Measurements from ENCODE around the gene TMEM238. TPM values are rescaled to one million over a fixed set of nuclear protein-coding genes. Genes with fewer than 3 reads are reported as not detected.

TMEM238 gene
- total and polyA plus RNA-seq, 10 donors: 0.17 to 8.8 (median 4.9) TPM; not detected in 1

DNA sequence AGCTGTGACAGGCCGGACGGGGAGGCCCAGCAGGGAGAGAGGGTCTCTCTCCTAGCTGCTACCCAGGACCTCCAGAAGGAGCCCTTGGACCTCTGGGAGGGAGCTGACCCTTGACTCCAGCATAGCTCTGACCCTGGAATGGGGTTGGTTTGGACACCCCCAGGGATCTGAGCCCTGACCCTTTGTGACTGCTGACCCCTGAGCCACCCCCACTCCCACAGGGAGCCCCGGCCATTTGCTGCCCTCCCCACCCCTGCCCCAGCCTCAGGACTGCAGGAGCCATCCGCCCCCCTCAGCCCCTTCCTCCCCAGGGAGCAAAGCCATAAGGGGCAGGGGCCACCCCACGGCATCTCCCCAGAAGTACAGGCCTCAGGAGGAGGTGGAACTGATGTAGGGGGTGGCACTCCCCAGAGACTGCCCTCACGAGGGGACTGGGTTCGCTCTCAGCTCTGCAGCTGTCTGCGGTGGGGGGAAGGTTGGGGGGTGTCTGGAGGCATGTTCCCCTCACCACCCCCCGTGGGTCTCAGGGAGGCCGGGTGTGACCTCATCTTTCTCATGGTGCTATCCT lies 36.6 kb downstream of the TMEM238 start:
- intact Hi-C loops (cut with DNase I; ENCODE audit: low total_unique reads): no loop called here
- H3K4me1 ChIP-seq: no peaks in the 10 kb centered on the region
- WGBS, 5 donors: 79 to 87% (median 85%) methylated on average over 6 to 10 of the region's 10 CpGs
- H3K36me3 ChIP-seq: peaks cover 0 to 57% (median 10%) of the 10 kb centered on the region in 6 donors
- TF ChIP-seq, protein P1, sequence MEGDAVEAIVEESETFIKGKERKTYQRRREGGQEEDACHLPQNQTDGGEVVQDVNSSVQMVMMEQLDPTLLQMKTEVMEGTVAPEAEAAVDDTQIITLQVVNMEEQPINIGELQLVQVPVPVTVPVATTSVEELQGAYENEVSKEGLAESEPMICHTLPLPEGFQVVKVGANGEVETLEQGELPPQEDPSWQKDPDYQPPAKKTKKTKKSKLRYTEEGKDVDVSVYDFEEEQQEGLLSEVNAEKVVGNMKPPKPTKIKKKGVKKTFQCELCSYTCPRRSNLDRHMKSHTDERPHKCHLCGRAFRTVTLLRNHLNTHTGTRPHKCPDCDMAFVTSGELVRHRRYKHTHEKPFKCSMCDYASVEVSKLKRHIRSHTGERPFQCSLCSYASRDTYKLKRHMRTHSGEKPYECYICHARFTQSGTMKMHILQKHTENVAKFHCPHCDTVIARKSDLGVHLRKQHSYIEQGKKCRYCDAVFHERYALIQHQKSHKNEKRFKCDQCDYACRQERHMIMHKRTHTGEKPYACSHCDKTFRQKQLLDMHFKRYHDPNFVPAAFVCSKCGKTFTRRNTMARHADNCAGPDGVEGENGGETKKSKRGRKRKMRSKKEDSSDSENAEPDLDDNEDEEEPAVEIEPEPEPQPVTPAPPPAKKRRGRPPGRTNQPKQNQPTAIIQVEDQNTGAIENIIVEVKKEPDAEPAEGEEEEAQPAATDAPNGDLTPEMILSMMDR (IDR thresholded peaks at IDR 0.05 in 8 of 11, conservative IDR thresholded peaks at IDR 0.05 in 3 of 11): no peak
- TF ChIP-seq POLR2AphosphoS5 (IDR thresholded peaks at IDR 0.05): peak in 1 of 3 donors; percentile 7
- no peak for DNase-seq
- peaks cover 0 to 27% (median 15%) of the 10 kb centered on the region in 7 donors for H3K27me3 ChIP-seq (replicated peaks in 1 of 7)
- no peak overlapping the region for H3K4me3 ChIP-seq
- H3K27ac ChIP-seq: no peak overlapping the region
- H3K9me3 ChIP-seq: no peaks in the 10 kb centered on the region

DNA sequence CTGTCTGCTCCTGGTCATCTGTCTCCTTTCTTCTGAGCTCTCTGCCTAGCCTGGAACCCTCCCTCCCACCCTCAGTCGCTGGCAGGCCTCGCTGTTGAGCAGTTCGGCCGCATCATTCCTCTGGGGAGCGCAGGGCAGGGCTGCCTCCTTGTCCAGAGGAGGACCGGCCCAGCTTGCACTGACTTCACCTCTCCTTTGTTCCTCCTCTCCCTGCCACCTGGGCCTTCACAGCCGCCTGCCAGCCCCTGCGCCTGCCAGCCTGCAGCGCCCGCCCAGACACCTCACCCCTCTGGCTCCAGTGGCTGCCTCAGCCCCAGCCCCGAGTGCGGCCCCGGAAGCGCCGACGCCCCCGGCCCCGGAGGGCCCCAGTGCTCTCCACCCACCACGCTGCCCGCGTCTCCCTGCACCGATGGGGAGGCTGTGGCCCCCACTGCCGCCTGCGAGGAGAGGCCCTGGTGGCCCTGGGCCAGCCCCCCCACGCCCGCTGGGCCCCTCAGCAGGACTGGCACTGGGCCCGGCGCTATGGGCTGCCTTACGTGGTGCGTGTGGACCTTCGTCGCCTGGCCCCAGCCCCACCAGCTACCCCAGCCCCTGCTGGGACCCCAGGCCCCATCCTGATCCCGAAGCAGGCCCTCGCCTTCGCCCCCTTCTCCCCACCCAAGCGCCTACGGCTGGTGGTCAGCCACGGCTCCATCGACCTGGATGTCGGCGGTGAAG lies 37.2 kb downstream of the TMEM238 start:
- Histone ChIP-seq H3K9me3 (no peaks in the 10 kb centered on the region), H3K4me3 (no peak overlapping the region), H3K27me3 (replicated peaks in 1 of 7) (peaks cover 0 to 21% (median 8%) of the 10 kb centered on the region in 7 donors), H3K36me3 (peaks cover 0 to 63% (median 10%) of the 10 kb centered on the region in 6 donors), H3K27ac (no peak overlapping the region), H3K4me1 (peaks cover 0 to 3% (median 0%) of the 10 kb centered on the region in 6 donors)
- no peak for DNase-seq
- intact Hi-C loops (cut with DNase I; ENCODE audit: low total_unique reads): no loop called here
- TF ChIP-seq POLR2A (IDR thresholded peaks at IDR 0.05) (no peak), POLR2AphosphoS5 (IDR thresholded peaks at IDR 0.05) (no peak)
- TF ChIP-seq, protein P1 (IDR thresholded peaks at IDR 0.05 in 8 of 11, conservative IDR thresholded peaks at IDR 0.05 in 3 of 11): no peak
- 89 to 96% (median 93%) methylated on average over 28 to 41 of the region's 41 CpGs for WGBS, 5 donors

DNA sequence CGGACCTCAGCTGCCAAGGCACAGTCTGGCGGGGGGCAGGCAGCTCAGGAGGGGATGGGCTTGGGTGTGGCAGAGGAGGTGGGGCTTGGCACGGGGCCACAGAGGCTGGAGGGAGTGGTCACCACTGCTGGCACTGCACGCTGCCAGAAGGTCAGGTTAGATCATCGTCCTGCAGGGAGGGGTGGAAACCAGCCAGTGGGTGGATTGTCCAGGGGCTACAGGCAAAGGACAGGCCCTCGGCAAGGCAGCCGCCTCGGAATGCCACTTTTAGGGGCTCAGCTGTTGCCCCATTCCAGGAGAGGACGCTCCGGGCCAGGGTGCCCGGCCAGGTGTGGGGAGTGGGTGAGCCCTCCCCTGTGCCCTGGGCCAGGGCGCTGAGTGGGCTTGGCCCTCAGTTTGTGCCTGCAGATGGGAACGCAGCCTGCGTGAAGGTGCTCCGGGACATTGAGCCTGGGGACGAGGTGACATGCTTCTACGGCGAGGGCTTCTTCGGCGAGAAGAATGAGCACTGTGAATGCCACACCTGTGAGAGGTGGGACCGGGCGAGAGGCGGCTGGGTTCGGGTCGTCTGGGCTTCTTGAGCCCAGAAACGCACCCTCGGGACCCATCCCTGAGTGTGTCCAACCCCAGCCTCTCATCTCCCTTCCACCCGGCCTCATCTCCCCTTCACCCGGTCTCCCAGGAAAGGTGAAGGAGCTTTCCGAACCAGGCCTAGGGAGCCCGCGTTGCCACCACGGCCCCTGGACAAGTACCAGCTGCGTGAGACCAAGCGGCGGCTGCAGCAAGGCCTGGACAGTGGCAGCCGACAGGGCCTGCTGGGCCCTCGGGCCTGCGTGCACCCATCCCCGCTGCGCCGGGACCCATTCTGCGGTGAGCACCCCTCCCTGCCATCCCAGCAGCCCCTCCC lies 38.0 kb downstream of the TMEM238 start:
- Histone ChIP-seq H3K9me3 (no peaks in the 10 kb centered on the region), H3K4me1 (peaks cover under 1 to 12% (median 6%) of the 10 kb centered on the region in 6 donors), H3K27ac (no peak overlapping the region), H3K36me3 (peaks cover 0 to 66% (median 10%) of the 10 kb centered on the region in 6 donors), H3K4me3 (no peak overlapping the region), H3K27me3 (replicated peaks in 1 of 7) (peaks cover 0 to 13% (median under 1%) of the 10 kb centered on the region in 7 donors)
- intact Hi-C loops (cut with DNase I; ENCODE audit: low total_unique reads): no loop called here
- TF ChIP-seq POLR2AphosphoS5 (IDR thresholded peaks at IDR 0.05): no peak
- TF ChIP-seq, protein P1 (IDR thresholded peaks at IDR 0.05 in 8 of 11, conservative IDR thresholded peaks at IDR 0.05 in 3 of 11): no peak
- TF ChIP-seq POLR2A (IDR thresholded peaks at IDR 0.05): no peak
- WGBS, 5 donors: 87 to 95% (median 89%) methylated on average over 34 to 43 of the region's 43 CpGs
- no peak for DNase-seq

All from spleen (tissue), 11 donors.